HCEC 1CT (cell line): ENCODE data around the gene CD9.
"Not testable (repeated sequence)": the region's sequence is repeated elsewhere in the genome, so short reads cannot be mapped to it uniquely, and the experiment has no call there.

Experiments used
- DNase-seq: peaks from one replicate; pipeline ENCODE4 v3.0.0-alpha.2; 2017

Gene CD9, protein sequence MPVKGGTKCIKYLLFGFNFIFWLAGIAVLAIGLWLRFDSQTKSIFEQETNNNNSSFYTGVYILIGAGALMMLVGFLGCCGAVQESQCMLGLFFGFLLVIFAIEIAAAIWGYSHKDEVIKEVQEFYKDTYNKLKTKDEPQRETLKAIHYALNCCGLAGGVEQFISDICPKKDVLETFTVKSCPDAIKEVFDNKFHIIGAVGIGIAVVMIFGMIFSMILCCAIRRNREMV

GRCh38 chr12:6200256-6201212 lies at the start of gene CD9:
CD9 (plus strand) TSS chr12:6200400; CDS start chr12:6200500, 100 bp downstream.
- peak; percentile 58 for DNase-seq

DNA sequence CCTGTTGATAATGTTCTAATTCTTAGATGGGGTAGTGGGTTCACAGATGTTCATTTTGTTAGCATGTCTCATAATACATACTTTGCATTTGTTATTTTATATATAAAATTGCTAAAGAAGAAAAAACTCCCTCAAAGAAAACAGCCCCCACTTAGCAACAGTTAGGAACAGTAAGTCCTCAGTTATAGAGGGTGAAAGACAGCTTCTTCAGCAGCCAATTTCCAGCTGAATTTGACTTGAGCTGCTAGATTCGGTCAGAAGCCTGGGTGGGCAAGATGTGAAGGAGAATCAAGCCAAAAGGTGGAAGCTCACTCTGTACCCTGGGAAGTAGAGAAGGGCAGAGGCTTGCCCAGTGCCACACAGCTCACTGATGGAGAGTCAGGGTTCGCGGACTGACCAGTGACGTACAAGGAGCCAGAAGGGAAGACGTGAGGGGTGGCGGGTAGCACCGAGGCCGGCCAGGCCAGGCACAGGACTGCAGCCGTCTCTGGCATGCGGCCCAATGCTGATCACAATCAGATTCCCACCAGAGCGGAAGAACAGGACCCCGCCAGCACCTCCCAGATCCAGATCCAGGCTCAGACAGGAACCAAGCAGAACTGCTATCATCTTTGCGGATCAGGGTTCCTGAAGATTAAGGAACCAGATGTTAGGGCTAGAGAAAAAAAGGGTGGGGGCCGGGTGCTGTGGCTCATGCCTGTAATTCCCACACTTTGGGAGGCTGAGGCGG lies 45.3 kb upstream of the CD9 start:
- no peak for DNase-seq

- DNase-seq: no peak
These were observed 42.7 kb upstream of the CD9 start for GRCh38 chr12:6157482-6157881.

DNA sequence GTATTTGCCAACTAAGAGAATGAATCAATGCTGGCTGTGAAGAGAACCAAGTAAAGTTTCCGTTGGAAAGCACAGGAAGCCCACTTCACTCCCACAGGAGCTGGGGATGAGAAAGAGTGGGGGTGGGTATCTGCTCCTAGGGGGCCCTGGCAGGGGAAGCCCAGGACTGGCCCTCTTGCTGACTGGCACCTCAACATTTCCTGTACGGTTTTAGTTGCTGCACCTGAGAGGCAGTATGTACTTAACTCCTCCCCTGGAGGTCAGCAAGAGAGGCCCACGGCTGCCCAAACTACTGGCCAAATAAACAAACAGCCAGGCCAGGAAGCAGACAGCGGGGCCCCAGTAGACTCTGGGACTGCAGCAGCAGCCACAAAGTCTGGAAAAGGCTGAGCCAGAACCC lies 41.9 kb upstream of the CD9 start:
- DNase-seq: no peak

DNA sequence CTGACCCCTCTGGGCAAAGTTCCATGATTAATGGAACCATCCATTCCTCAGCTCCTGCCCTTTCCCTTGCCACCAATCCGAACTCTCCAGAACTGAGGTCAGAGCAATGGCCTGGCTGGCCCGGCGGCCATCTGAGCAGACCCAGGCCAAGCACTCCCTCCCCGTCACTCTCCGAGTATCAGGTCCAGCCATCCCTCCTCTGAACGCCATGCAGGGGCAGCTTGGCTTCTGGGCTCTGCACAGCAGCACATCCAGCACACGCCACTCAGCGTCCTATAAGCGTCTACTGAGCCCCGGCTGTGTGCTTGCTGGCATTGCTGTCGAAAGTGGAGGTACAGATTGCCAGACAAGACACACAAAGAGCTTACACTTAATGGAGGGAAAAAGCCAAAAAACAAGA lies 41.5 kb upstream of the CD9 start:
- no peak for DNase-seq

DNA sequence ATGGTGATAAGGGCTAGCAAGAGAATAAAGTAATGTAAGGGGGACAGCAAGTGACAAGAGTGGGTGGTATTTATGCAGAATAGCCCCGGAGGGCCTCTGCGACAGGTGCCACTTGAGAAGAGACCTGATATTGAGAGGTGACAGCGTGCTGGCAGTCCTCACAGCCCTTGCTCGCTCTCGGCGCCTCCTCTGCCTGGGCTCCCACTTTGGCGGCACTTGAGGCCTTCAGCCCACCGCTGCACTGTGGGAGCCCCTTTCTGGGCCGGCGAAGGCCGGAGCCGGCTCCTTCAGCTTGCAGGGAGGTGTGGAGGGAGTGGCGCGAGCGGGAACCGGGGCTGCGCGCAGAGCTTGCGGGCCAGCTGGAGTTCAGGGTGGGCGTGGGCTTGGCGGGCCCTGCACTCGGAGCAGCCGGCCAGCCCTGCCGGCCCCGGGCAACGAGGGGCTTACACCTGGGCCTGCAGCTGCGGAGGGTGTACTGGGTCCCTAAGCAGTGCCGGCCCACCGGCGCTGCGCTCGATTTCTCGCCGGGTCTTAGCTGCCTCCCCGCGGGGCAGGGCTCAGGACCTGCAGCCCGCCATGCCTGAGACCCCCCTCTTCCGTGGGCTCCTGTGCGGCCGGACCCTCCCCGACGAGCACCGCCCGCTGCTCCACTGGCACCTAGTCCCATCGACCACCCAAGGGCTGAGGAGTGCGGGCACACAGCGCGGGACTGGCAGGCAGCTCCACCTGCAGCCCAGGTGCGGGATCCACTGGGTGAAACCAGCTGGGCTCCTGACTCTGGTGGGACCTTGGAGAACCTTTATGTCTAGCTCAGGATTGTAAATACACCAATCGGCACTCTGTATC lies 40.8 kb upstream of the CD9 start:
- DNase-seq: not testable (repeated sequence)

GRCh38 chr12:6160049-6160649 lies 40.1 kb upstream of the CD9 start:
- DNase-seq: not testable (repeated sequence)

DNA sequence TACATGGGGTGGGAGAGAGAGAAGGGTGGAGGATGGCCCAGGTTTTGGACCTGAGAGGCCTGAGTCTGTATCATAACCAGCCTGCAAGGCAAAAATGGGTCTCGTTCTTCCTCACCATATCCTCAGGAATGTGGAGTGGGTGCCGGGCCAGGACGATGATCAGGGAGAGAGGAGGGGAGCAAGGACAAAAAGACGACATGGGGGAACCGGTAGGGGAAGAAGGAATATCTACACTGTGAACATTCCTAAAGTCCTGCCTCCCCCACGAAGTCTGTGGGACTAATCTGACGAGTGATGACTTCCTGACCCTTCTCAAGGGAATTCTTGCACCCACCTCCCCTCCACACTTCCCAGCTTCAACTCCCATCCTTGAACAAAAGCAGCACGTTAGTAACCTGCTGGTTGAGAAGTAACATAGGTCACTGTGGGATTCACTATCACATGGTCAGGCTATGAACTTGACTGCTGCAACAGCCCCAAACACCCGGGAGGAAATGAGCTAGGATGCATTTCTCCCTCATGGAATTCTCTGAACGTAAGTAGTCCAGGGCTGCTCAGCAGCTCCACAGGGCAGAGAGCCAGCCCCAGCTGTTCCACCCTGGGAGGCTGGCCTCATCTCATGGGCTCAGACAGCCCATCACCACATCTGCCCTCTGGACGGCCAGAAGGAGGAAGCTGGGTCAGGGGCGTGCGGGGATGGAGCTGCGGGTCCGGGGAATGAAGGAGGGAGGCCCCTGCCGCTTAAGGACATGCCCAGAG lies 38.9 kb upstream of the CD9 start:
- DNase-seq: peak; percentile 51

DNA sequence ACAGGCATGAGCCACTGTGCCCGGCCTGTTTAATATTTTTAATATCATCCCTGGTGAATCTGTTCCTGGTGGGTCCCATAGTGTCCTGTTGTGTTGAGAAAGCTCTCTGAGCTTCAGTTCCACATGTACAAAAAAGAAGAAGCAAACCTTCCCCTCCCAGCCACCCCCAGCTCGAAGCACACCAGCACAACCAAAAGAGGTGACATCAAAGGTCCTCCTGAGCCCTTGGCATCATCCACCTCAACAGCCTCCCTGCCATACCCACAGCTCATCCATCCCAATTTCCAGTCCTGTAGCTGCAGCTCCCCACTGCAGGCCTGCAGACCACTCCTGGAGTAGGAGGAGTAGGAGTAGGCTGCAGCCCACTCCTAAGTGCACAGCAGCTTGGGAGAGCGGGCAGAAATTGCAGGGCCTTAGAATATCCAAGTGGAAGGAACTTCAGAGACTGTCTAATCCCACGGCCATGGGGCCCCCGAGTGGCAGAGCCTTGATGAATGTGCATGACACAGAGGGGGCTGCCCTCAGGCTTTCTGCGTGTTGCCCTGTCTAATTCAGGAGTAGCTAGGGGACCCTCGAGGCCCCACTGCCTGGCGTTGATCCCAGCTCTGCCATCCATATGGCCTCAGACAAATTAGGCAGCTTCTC lies 36.7 kb upstream of the CD9 start:
- no peak for DNase-seq

- DNase-seq: peak; percentile 7
These were observed 34.8 kb upstream of the CD9 start for GRCh38 chr12:6165395-6165794.

GRCh38 chr12:6166808-6167207 lies 33.4 kb upstream of the CD9 start:
- DNase-seq: no peak

DNA sequence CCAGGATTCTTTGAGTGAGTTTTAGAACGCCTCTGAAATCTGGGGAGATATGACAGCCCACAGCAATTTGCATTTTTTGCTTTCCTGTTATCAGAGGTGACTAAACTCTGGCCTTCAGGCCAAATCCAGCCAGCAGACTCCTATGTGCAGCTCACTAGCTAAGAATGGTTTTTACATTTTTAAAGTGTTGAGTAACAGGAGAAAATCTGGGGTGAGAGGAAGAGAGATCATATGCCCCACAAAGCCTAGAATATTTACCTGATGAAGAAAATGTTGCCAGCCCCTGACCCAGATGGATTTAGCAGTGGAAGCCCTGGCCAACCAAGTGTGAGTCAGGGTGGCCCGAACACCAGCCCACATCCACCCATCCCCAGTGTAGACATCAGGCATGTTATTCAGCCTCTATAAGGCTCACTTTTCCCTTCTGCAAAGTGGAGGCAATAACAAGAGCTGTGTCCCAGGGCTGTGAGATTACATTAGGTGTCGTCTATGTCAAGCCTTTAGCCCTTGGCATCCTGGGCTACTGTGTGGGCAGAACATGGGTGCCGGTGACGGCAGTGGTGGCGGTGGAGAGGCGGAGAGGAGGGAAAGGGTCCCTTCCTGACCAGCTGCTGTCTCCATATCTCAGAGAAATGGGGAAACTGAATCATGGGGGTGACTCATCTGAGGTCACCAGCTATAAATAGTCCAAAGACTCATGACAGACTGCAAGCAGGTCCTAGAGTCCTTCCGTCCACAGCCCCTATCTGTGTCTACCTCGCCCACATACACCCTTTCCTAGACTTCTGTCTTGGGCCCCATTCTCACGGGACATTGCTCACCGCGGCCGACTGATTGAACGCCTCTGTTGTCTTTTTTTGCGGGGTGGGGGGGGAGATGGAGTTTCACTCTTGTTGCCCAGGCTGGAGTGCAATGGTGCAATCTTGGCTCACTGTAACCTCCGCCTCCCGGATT lies 32.6 kb upstream of the CD9 start:
- peak; percentile 97 for DNase-seq

- no peak for DNase-seq
These were observed 28.7 kb upstream of the CD9 start for GRCh38 chr12:6171409-6172015.

- no peak for DNase-seq
These were observed 28.1 kb upstream of the CD9 start for GRCh38 chr12:6172086-6172485.

GRCh38 chr12:6172862-6173261 lies 27.3 kb upstream of the CD9 start:
- DNase-seq: no peak

DNA sequence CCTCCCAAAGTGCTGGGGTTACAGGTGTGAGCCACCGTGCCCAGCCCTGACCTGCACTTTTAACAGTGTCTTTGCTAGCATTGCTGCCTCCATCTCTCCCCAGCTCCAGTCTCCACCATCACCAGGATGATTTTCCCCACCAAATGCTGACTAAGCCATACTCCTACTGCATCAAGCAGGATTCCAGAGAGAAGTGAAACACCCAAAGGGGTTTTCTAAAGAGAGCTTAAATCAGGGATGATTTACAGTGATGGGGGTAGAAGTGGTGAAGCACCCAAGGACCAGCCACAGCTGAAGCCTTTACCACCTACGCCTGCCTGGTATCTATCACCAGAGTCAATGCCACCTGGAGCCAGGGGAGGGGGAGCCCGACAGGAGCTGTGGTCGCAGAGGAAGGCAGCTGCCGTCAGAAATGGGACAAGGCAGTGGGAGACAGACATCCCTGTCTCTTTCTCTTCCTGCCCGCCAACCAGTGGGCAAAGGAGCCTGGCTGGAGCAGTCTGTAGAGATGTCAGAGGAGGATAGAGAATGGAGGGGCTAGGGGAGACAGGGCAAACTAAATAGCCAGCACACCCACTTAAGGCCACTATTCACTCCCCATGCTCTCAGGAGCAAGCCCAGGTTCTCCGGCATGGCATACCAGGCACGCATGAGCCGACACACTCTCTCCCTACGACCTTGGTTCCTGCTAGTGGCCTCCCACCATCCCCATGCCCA lies 22.4 kb upstream of the CD9 start:
- DNase-seq: no peak

DNA sequence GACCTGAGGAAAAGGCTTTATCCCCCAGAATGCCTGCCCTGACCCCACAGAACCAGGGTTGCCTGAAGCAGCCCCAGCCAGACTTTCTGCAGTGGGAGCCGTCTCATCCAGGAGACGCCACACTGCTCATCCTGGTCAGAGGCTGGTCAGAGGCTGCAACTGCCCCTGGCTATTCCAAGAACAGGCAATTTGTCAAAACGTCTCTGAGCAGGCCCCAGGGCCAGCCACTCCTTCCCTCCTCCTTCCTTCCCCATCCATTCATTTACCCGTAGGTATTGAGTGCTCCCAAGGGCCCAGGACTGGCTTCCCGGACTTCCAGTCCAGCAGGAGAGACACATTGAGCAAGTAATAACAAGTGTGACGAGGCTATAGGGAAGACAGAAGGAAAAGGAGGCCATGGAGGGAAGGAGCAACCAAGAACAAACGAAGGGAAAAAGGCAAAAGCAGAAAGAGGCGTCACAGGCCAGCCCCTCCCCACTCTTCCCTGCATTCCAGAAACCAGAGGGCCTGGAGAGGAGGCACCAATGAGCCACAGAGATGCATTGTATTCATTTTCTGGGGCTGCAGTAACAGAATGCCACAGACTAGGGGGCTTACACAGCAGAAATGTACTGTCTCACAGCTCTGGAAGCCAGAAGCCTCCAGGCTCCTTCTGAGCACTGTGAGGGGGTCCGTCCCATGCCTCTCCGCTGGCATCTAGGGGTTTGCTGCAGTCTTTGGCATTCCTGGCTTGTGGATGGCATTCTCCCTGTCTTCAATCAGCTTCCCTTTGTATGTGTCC lies 21.0 kb upstream of the CD9 start:
- peak; percentile 11 for DNase-seq
